ENCODE data around the gene MAGI2. TPM values are rescaled to one million over a fixed set of nuclear protein-coding genes. Genes with fewer than 3 reads are reported as not detected.

The MAGI2 gene
- total and polyA plus RNA-seq, 8 donors: 6.1 to 9.2 (median 7.1) TPM

DNA sequence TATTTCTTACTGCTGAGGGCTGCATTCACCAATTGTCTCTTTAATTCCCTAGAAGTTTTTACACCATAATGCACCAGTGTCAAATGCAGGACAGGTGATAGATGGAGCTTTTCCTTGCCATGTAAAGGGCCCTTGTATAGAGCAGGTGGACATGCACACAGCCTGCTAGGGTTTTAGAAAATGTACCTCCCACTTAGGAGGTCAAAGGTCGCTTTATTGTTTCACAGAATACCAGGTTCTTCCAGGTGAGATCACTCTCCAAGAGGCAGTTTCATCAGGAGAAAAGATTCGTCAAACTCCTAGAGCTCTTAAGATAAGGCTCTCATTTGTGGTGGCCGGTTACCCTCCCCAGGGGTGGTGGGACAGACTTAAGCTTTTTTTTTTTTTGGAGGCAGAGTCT is 1439.1 kb downstream of the MAGI2 start:
- Histone ChIP-seq H3K4me1 (peaks cover 0 to 4% of the 10 kb centered on the region in 2 donors), H3K9me3 (no peaks in the 10 kb centered on the region), H3K4me3 (no peak overlapping the region), H3K27ac (no peak overlapping the region), H3K27me3 (peaks cover 0 to 14% of the 10 kb centered on the region in 2 donors), H3K36me3 (no peaks in the 10 kb centered on the region)
- ATAC-seq: no peak
- intact Hi-C loops (cut with DNase I): no loop called here
- TF ChIP-seq, protein P1, sequence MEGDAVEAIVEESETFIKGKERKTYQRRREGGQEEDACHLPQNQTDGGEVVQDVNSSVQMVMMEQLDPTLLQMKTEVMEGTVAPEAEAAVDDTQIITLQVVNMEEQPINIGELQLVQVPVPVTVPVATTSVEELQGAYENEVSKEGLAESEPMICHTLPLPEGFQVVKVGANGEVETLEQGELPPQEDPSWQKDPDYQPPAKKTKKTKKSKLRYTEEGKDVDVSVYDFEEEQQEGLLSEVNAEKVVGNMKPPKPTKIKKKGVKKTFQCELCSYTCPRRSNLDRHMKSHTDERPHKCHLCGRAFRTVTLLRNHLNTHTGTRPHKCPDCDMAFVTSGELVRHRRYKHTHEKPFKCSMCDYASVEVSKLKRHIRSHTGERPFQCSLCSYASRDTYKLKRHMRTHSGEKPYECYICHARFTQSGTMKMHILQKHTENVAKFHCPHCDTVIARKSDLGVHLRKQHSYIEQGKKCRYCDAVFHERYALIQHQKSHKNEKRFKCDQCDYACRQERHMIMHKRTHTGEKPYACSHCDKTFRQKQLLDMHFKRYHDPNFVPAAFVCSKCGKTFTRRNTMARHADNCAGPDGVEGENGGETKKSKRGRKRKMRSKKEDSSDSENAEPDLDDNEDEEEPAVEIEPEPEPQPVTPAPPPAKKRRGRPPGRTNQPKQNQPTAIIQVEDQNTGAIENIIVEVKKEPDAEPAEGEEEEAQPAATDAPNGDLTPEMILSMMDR (IDR thresholded peaks at IDR 0.05): no peak
- DNase-seq: no peak

DNA sequence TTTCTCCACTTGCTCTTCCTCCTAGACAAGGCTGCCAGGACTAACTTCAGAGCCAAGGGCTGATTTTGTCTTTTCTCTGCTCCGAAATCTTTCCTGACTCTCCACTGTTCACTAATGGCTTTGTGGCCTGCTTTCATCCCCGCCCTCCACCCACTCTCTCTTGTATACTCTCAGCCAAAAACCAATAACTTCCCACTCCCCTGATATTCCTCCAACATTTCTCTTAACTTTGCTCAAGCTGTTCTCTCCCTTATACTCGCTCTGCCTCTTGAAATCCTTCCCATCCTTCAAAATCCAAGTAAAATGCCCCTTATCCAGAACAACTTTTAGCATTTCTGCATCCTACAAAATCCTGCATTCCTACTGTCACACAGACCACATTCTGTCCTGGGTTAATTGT is 1440.1 kb downstream of the MAGI2 start:
- H3K36me3 ChIP-seq: no peaks in the 10 kb centered on the region
- no peak overlapping the region for H3K4me3 ChIP-seq
- no peak for DNase-seq
- no peaks in the 10 kb centered on the region for H3K4me1 ChIP-seq
- TF ChIP-seq, protein P1 (IDR thresholded peaks at IDR 0.05): no peak
- intact Hi-C loops (cut with DNase I): no loop called here
- no peak overlapping the region for H3K27ac ChIP-seq
- H3K27me3 ChIP-seq: peaks cover 0 to 6% of the 10 kb centered on the region in 2 donors
- no peak for ATAC-seq
- H3K9me3 ChIP-seq: no peaks in the 10 kb centered on the region

DNA sequence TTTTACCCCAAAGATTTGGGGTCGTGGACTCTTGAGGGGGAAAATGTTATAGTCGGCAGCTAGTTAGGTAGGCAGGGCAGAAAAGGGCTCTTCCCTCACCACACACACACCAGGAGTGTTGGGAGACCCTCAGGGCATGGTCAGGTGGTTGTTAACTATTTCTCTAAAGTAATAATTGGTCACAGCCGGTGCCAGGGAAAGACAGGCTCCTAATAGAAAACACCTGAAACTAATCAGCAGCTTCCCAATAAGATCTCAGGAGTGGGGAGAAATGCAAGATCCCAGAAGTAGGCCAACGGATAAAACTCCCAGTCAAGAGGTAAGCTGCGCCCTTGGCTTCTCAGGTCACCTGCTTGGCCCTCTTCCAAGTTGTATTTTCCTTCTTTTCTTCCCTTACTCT is 1441.8 kb downstream of the MAGI2 start:
- no peak for DNase-seq
- Histone ChIP-seq H3K4me3 (no peak overlapping the region), H3K27me3 (no peaks in the 10 kb centered on the region), H3K27ac (no peak overlapping the region), H3K4me1 (no peaks in the 10 kb centered on the region), H3K36me3 (no peaks in the 10 kb centered on the region), H3K9me3 (no peaks in the 10 kb centered on the region)
- intact Hi-C loops (cut with DNase I): no loop called here
- TF ChIP-seq, protein P1 (IDR thresholded peaks at IDR 0.05): no peak
- ATAC-seq: no peak

DNA sequence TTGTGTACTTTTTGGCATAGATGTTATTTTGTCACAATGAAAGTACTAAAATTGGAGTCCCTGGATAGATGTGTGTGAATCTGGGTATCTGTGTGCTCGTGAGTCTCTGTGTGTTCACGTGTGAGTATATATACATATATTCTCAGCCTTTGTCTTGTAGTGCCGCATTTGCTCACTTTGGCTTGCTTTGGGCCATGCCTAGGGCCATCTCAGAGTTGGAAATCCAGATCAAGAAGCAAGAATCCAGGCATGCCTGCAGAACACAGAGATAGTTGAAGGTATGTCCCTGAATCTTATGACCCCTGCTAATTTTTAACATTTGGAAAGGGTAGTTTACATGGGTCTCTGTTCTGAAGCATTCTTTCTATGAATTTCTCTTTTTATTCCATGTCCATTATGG is 1446.2 kb downstream of the MAGI2 start:
- no peak for DNase-seq
- TF ChIP-seq, protein P1 (IDR thresholded peaks at IDR 0.05): no peak
- H3K27ac ChIP-seq: no peak overlapping the region
- intact Hi-C loops (cut with DNase I): no loop called here
- no peak for ATAC-seq
- H3K4me3 ChIP-seq: no peak overlapping the region
- no peaks in the 10 kb centered on the region for H3K36me3 ChIP-seq
- H3K27me3 ChIP-seq: no peaks in the 10 kb centered on the region
- H3K4me1 ChIP-seq: no peaks in the 10 kb centered on the region
- no peaks in the 10 kb centered on the region for H3K9me3 ChIP-seq

DNA sequence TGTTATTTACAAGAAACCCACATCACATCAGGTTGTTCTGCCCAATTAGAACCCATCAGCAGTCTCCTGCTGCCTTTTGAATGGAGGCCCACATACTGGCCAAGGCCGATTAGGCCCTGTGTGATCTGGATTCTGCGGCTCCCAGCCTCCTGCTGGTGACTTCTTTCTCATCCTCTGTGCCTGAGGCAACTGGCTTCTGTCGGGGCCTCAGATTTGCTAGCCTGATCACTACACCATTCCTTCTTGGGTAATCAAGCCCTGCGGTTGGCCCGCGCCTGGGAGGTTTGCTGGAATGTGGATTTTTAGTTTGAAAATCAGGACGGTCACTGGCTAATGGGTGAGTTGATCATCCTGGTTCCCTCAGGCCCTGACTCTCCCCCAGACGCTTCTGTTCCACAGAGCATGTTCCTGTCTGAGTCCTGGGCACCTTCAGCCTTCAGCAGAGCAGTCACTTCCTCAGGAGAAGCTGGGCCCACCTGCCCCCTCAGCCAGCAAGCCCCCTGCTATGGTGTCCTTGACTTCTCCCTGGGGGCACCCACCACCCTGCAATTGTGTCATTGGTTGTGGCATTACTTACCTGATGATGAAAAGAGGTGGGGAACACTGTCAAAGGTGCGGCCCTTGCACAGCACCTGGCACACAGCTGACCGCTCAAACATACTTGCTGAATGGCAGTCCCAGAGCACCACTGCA is 1447.3 kb downstream of the MAGI2 start:
- intact Hi-C loops (cut with DNase I): no loop called here
- TF ChIP-seq, protein P1 (IDR thresholded peaks at IDR 0.05): no peak
- Histone ChIP-seq H3K27ac (no peak overlapping the region), H3K4me1 (no peaks in the 10 kb centered on the region), H3K27me3 (no peaks in the 10 kb centered on the region), H3K36me3 (no peaks in the 10 kb centered on the region), H3K9me3 (no peaks in the 10 kb centered on the region), H3K4me3 (no peak overlapping the region)
- ATAC-seq (no peak), DNase-seq (no peak)

All from left lung (tissue), 10 donors.